Activated naive CD4-positive, alpha-beta T cell treated with anti-CD3 and anti-CD28 coated beads, Interleukin-2, amount 50 U/mL, for 24 hours (primary cell): ENCODE measurements around the gene SGMS1.
"Not testable (repeated sequence)": the region's sequence is repeated elsewhere in the genome, so short reads cannot be mapped to it uniquely, and the experiment has no call there.

ENCODE experiments used
- H3K27ac Mint-ChIP-seq: one replicate; pipeline ENCODE4 v1.8.0; 2021; ENCODE audit warnings: mild to moderate bottlenecking, mixed read lengths
- H3K27me3 Mint-ChIP-seq: one replicate; pipeline ENCODE4 v1.8.0; 2021; ENCODE audit warnings: mixed read lengths
- H3K36me3 Mint-ChIP-seq: one replicate; pipeline ENCODE4 v1.8.0; 2021; ENCODE audit warnings: mixed read lengths
- H3K4me1 Mint-ChIP-seq: one replicate; pipeline ENCODE4 v1.8.0; 2021; ENCODE audit warnings: mixed read lengths
- H3K4me3 Mint-ChIP-seq: one replicate; pipeline ENCODE4 v1.8.0; 2021; ENCODE audit warnings: mild to moderate bottlenecking, mixed read lengths
- H3K9me3 Mint-ChIP-seq: one replicate; pipeline ENCODE4 v1.8.0; 2021; ENCODE audit warnings: mixed read lengths

SGMS1 gene

DNA sequence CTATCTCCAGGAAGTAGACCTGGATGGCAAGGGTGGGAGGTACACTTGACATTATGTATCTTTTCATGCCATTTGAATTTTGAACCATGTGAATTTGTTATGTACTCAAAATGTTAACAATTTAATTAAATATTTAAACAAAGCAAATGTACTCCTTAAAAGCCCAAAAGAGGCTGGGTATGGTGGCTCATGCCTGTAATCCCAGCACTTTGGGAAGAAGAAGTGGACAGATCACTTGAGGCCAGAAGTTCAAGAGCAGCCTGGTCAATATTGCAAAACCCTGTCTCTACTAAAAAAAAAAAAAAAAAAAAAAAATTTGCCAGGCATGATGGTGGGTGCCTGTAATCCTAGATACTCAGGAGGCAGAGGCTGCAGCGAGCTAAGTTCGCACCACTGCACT lies 235.6 kb downstream of the SGMS1 start:
- no peak overlapping the region for H3K4me3 Mint-ChIP-seq
- H3K4me1 Mint-ChIP-seq, result peaks cover 28% of the 10 kb centered on the region
- H3K27me3 Mint-ChIP-seq, result no peaks in the 10 kb centered on the region
- no peak overlapping the region for H3K27ac Mint-ChIP-seq
- peaks cover 10% of the 10 kb centered on the region for H3K36me3 Mint-ChIP-seq
- H3K9me3 Mint-ChIP-seq, result no peaks in the 10 kb centered on the region

DNA sequence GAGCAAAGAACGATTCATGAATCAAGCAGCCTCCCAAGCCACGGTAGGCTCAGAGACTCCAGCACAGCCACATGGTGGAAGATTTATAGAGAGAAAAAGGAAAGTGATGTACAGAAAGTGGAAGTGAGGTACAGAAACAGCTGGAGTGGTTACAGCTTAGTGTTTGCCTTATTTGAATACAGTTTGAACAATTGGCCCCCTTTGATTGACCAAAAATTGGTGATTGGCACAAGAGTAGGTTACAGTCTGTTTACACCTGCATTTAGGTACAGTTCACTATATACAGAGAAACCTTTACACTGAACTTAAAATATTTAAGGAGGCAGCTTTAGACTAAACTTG lies 236.1 kb downstream of the SGMS1 start:
- H3K4me1 Mint-ChIP-seq, result peaks cover 28% of the 10 kb centered on the region

DNA sequence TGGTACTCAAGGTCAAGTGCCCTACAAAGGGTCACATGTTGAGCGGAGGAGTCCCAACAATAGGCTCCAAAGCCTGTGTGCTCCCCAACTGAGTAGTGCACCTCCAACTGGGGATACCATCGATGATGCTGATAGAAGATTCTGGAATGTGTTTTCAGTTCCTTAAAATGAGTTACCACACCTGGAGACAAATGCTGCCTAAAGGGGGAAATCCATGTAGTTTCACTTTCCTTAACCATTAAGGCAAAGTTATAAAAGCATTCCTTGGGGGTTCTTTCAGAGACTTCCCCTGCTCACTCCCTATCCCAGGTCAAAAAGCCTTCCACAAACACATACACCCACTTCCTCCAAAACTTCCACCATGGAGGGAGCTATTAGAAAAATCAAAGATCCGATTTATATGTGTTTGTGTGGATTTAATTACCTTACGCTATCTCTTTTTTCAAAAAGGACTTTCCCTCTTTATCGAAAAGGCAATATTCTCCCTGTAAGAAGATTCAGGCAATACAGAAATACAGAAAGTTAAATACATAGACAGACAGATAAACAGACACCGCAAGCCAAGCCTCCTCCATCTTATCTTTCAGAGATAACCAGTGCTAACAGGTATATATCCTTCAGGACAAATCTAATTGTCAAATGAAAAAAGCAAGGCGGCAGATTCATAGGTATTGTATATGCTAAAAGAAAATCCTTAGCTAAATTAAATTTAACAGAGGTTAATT lies 236.6 kb downstream of the SGMS1 start:
- Mint-ChIP-seq H3K4me3 (no peak overlapping the region), H3K27me3 (no peaks in the 10 kb centered on the region), H3K9me3 (no peaks in the 10 kb centered on the region), H3K4me1 (peaks cover 23% of the 10 kb centered on the region), H3K36me3 (peaks cover 7% of the 10 kb centered on the region), H3K27ac (no peak overlapping the region)

More for the DNA sequence above, 236.1 kb downstream of the SGMS1 start:
- no peaks in the 10 kb centered on the region for H3K27me3 Mint-ChIP-seq
- H3K36me3 Mint-ChIP-seq, result peaks cover 10% of the 10 kb centered on the region
- no peak overlapping the region for H3K4me3 Mint-ChIP-seq
- no peak overlapping the region for H3K27ac Mint-ChIP-seq
- H3K9me3 Mint-ChIP-seq, result no peaks in the 10 kb centered on the region

DNA sequence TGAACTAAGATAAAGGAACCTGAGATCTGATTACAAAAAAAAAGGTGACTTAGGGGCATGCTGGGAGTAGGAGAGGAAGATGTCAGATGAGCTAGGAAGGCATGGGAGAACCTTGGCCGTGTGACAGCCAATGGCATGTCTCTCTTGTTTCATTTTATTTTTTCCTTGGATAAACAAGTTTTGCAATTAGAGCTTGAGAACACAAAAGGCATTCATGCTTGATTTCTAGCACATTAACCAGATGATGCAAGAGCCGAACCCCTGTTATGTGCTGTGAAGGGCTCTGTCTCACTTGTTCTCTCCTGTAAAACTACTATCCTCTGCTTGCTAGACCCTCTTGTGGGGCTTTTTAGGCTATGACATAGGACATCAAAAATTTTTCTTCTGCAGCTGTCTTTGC lies 238.1 kb downstream of the SGMS1 start:
- peaks cover 8% of the 10 kb centered on the region for H3K36me3 Mint-ChIP-seq
- no peak overlapping the region for H3K4me3 Mint-ChIP-seq
- peaks cover 28% of the 10 kb centered on the region for H3K4me1 Mint-ChIP-seq
- H3K9me3 Mint-ChIP-seq, result no peaks in the 10 kb centered on the region
- no peaks in the 10 kb centered on the region for H3K27me3 Mint-ChIP-seq
- no peak overlapping the region for H3K27ac Mint-ChIP-seq

DNA sequence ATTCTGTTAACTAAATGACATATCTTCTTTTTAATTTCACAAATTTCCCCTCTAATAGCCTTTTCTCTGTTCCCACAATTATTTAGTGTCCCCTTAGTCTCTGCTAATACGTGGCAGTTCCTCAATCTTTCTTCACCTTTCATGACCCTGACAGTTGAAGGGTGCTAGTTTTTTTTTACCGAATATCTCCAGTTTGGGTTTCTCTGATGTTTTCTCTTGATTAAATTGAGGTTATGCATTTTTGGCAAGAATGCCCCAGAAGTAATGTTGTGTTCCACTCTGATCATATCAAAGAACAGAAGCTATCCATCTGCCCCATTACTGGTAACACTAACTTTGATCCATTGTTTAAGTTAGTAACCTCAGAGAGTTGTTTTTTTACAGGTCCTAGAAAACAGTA lies 238.9 kb downstream of the SGMS1 start:
- Mint-ChIP-seq H3K27ac (no peak overlapping the region), H3K27me3 (no peaks in the 10 kb centered on the region), H3K36me3 (peaks cover 6% of the 10 kb centered on the region), H3K4me1 (peaks cover 30% of the 10 kb centered on the region), H3K4me3 (no peak overlapping the region), H3K9me3 (no peaks in the 10 kb centered on the region)

DNA sequence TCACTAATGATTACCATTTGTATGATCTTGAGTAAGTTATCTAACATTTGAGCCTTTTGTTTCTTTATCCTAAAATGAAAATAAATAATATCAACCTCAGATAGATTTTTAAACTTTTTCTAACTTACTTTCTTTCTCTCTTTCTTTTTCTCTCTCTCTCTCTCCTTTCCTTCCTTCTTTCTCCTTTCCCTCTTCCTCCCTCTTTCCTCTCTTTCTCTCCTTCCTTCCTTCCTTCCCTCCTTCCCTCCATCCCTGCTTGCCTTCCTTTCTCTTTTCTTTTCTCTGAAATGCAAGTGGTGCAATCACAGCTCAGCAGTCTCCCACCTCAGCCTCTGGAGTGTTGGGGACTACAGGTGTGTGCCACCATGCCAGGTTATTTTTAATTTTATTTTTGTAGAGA lies 239.5 kb downstream of the SGMS1 start:
- no peak overlapping the region for H3K27ac Mint-ChIP-seq
- H3K4me1 Mint-ChIP-seq, result peaks cover 34% of the 10 kb centered on the region
- H3K36me3 Mint-ChIP-seq, result peaks cover 6% of the 10 kb centered on the region
- H3K9me3 Mint-ChIP-seq, result no peaks in the 10 kb centered on the region
- no peaks in the 10 kb centered on the region for H3K27me3 Mint-ChIP-seq
- no peak overlapping the region for H3K4me3 Mint-ChIP-seq

DNA sequence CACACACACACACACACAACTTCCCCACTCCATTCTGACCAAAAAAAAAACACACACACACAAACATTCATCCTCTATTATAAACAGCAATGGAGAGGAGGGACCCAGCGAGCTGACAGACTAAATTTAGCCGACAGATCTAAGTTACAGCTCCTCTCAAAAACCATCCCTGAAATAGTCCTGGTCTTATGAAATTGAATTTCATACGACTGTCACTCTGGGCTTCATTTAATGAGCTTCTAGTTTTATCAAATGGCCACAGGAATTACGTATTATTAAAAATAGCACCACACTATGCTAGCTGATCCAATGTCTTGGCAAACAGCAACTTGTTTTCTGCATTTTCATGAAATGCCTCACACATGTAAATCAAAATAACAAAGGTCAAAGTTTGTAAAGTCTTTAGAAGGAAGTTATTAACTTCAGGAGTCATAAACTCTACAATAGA lies 241.2 kb downstream of the SGMS1 start:
- Mint-ChIP-seq H3K4me1 (peaks cover 36% of the 10 kb centered on the region), H3K27me3 (no peaks in the 10 kb centered on the region), H3K36me3 (peaks cover 12% of the 10 kb centered on the region), H3K27ac (no peak overlapping the region), H3K9me3 (no peaks in the 10 kb centered on the region), H3K4me3 (no peak overlapping the region)

DNA sequence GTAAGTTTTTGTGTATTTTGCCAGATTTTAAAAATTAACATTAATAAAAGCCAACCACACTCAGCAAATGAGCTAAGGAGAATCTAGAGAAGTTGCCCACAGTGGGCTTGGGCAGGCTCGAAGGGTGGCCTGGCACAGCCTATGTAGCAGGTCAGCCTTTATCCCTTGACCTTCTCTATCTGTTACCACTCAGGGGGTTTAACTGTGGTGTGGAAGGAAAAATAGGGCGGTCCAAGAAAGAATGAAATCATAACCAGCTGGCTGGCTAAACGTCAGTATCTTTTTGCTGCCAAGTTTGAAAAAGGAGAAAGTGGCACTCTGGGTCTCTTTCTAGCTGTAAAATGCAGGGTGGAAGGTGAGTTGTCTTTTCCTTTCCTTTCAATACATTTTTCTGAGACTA lies 242.1 kb downstream of the SGMS1 start:
- H3K4me1 Mint-ChIP-seq, result peaks cover 40% of the 10 kb centered on the region
- peaks cover 17% of the 10 kb centered on the region for H3K36me3 Mint-ChIP-seq
- no peaks in the 10 kb centered on the region for H3K27me3 Mint-ChIP-seq
- no peak overlapping the region for H3K4me3 Mint-ChIP-seq
- no peak overlapping the region for H3K27ac Mint-ChIP-seq
- peaks cover 4% of the 10 kb centered on the region for H3K9me3 Mint-ChIP-seq

DNA sequence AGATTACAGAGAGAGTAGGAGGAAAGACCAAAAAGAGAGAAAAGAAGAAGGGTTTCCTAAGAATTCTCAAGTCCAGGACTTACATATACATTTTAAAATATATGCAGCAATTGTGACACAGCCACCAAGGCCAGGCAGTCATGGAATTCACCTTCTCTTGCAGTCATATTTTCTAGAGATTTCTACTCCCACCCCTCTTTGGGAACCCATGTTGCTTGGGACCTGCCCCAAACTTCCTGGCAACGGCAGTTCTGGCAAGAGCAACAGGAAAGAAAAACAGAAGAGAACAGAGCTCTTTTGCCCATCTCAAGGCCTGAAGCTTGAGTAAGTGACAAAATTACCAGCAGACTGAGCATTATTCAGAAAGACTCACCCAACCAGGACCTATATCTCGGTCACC lies 244.1 kb downstream of the SGMS1 start:
- Mint-ChIP-seq H3K27ac (no peak overlapping the region), H3K4me1 (peaks cover 34% of the 10 kb centered on the region), H3K36me3 (peaks cover 13% of the 10 kb centered on the region), H3K9me3 (peaks cover 4% of the 10 kb centered on the region), H3K27me3 (no peaks in the 10 kb centered on the region), H3K4me3 (no peak overlapping the region)

DNA sequence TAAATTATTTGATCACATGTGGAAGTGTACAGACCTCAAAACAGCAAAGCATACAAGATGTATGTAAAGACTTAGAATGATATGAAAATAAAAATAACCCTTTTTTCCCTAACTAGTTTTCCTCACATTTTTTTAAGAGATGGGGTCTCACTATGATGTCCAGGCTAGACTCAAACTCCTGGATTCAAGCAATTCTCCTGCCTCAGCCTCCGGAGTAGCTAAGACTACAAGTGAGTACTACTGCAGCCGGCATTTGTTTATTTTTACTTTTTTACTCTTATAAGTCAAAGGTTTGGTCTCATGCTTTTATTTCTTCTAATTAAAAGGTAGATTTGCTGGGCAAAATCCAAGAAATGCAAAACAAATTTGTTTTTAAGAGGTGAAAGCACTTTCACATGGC lies 248.0 kb downstream of the SGMS1 start:
- peaks cover 4% of the 10 kb centered on the region for H3K9me3 Mint-ChIP-seq
- H3K27ac Mint-ChIP-seq, result no peak overlapping the region
- peaks cover 28% of the 10 kb centered on the region for H3K4me1 Mint-ChIP-seq
- H3K27me3 Mint-ChIP-seq, result no peaks in the 10 kb centered on the region
- peaks cover 11% of the 10 kb centered on the region for H3K36me3 Mint-ChIP-seq
- no peak overlapping the region for H3K4me3 Mint-ChIP-seq

DNA sequence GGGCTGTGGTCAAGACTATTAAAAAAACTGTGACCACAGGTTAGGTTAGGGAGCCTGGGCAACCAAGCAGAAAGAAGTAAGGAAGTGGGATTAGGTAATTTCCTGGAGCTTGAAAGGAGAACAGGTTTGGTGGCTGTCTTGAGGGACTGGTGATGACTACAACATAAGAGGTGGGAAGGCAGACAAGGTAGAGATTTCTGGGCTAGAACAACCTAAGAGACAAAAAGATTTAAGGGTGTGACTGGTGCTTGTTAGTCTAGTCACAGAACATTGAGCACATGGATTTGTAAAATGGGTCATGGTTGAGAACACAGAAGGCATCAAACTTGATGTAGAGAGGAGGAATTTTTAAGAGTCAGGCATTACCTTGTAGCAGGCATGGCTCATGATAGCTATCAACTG lies 248.7 kb downstream of the SGMS1 start:
- peaks cover 28% of the 10 kb centered on the region for H3K4me1 Mint-ChIP-seq
- no peaks in the 10 kb centered on the region for H3K27me3 Mint-ChIP-seq
- peaks cover 4% of the 10 kb centered on the region for H3K9me3 Mint-ChIP-seq
- H3K4me3 Mint-ChIP-seq, result no peak overlapping the region
- H3K27ac Mint-ChIP-seq, result no peak overlapping the region
- peaks cover 11% of the 10 kb centered on the region for H3K36me3 Mint-ChIP-seq

DNA sequence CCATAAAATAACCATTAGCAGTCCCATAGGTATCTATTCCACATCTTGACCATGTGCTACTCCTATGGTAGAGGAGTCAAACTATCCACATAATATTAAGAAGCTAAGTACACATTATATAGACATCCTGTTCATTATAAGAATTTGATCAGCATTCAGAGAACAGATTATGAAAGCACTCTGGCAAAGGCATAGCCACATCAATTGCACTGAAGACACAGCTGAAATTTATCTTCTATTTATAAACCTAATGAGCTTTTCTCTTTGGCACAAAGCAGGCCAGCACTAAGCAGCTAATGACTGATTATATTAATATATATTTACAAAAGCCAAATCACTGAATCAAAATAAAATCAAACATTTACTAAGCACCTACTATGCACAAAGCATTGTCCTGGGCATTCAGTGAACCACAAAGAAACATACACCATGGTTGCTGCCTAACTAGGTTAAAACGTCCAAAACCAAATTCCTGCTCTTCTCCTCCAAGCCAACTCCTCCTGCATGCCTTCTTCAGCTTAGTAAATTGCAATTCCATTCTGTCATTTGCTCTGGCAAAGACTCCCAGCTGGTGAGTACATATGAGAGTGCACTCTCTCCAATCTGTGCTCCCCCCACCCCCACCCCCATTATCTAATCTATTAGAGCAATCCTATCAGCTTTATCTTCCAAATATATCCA lies 249.8 kb downstream of the SGMS1 start:
- Mint-ChIP-seq H3K27ac (no peak overlapping the region), H3K36me3 (peaks cover 11% of the 10 kb centered on the region), H3K27me3 (no peaks in the 10 kb centered on the region), H3K4me3 (no peak overlapping the region), H3K9me3 (peaks cover 4% of the 10 kb centered on the region), H3K4me1 (peaks cover 23% of the 10 kb centered on the region)

DNA sequence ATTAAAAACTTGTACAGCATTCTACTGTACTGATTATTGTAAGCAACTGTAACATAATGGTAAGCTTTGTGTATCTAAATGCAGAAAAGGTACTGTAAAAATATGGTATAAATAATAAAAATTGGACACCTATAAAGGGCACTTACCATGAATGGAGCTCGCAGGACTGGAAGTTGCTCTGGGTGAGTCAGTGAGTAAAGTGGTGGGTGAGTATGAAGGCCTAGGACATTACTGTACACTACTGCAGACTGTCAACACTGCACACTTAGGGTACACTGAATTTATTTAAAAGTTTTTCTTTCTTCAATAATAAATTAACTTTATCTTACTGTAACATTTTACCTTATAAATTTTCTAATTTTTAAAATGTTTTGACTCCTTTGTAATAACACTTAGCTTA lies 253.8 kb downstream of the SGMS1 start:
- Mint-ChIP-seq H3K4me1 (peaks cover 6% of the 10 kb centered on the region), H3K36me3 (peaks cover 20% of the 10 kb centered on the region), H3K27me3 (no peaks in the 10 kb centered on the region), H3K4me3 (no peak overlapping the region), H3K9me3 (peaks cover 4% of the 10 kb centered on the region), H3K27ac (no peak overlapping the region)

DNA sequence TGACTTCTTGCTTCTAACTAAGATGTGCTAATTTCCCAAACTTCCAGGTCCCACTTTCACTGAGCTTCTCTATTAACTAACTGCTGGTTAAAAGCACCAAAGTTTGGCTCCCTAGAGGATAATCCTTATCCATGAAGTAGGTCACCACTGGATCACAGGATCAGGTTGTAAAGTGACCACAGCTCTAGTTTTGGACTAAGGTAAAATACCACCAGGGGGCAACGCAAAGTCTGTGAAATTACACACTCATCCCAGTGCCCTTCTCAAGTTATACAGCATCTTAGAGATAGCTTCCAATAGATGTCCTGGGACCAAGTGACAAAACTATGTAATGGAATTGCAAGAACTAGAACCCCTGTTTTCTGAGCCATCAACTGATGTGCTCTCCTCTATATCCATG lies 256.0 kb downstream of the SGMS1 start:
- H3K27me3 Mint-ChIP-seq, result no peaks in the 10 kb centered on the region
- peaks cover 36% of the 10 kb centered on the region for H3K36me3 Mint-ChIP-seq
- peaks cover 21% of the 10 kb centered on the region for H3K4me1 Mint-ChIP-seq
- H3K4me3 Mint-ChIP-seq, result no peak overlapping the region
- peak overlapping the region; percentile 57 for H3K27ac Mint-ChIP-seq
- H3K9me3 Mint-ChIP-seq, result peaks cover 20% of the 10 kb centered on the region

DNA sequence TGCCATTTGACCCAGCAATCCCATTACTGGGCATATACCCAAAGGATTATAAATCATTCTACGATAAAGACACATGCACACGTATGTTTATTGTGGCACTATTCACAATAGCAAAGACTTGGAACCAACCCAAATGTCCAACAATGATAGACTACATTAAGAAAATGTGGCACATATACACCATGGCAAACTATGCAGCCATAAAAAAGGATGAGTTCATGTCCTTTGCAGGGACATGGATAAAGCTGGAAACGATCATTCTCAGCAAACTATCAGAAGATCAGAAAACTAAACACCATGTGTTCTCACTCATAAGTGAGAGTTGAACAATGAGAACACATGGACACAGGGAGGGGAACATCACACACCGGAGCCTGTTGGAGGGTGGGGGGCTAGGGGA lies 257.3 kb downstream of the SGMS1 start:
- Mint-ChIP-seq H3K36me3 (peaks cover 45% of the 10 kb centered on the region), H3K9me3 (peaks cover 23% of the 10 kb centered on the region), H3K4me1 (peaks cover 31% of the 10 kb centered on the region)
- not testable (repeated sequence) for H3K27ac Mint-ChIP-seq, H3K27me3 Mint-ChIP-seq, H3K4me3 Mint-ChIP-seq

DNA sequence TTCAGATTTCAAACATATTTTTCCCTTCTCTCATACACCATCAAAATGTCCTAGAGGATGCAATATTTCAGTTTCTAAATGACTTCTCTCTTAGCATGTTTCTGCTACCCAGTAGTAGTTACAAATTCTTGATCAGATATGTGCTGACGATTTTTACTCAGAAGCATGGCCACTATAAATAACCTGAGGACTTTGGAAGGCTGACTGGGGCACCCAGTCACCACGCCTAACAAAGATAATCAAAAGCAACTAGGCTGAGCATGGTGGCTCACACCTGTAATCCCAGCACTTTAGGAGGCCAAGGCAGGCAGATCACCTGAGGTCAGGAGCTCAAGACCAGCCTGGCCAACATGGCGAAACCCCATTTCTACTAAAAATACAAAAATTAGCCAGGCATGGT lies 259.0 kb downstream of the SGMS1 start:
- Mint-ChIP-seq H3K36me3 (peaks cover 45% of the 10 kb centered on the region), H3K4me1 (peaks cover 32% of the 10 kb centered on the region), H3K9me3 (peaks cover 23% of the 10 kb centered on the region)
- H3K4me3 Mint-ChIP-seq, H3K27me3 Mint-ChIP-seq, H3K27ac Mint-ChIP-seq: not testable (repeated sequence)
